Retina (tissue), 1 donor: ENCODE measurements around the gene INPP4B.
"Not testable (repeated sequence)": the region's sequence is repeated elsewhere in the genome, so short reads cannot be mapped to it uniquely, and the experiment has no call there.

ENCODE experiments used
- DNase-seq: peaks from one replicate; pipeline ENCODE4 v3.0.0-alpha.2; 2016

The INPP4B gene

DNA sequence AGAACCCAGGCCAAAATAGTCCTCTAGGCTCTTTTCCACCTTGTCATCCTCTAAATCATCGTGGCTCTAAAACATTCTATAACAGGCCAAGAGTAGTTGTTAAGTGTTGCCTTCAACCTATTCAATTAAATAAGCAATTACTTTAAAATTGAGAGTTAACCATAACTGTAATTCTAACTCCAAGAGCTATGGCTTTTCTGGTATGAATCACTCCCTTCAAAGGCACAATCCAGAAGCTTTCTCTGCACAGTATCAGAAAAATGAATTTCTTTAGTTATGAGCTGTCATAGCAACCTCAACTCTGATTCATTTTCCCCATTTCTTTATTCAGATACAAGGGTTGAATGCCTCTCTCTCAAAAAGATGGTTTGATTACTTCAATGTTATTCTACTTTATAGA is 21.7 kb downstream of the INPP4B start:
- DNase-seq: no peak

DNA sequence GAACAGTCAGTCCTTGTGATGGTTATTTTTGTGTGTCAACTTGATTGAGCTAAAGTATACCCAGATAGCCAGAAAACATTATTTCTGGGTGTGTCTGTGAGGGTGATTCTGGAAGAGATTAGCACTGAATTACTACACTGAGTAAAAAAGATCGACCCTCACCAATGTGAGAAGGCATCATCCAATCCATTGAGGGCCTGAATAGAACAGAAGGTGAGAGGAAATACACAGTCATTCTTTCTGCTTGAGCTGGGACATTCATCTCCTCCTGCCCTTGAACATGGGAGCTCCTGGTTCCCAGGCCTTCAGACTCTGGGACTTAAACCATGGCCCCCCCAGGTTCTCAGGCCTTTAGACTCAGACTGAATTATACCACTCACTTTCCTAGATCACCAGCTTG is 22.3 kb downstream of the INPP4B start:
- DNase-seq: no peak

DNA sequence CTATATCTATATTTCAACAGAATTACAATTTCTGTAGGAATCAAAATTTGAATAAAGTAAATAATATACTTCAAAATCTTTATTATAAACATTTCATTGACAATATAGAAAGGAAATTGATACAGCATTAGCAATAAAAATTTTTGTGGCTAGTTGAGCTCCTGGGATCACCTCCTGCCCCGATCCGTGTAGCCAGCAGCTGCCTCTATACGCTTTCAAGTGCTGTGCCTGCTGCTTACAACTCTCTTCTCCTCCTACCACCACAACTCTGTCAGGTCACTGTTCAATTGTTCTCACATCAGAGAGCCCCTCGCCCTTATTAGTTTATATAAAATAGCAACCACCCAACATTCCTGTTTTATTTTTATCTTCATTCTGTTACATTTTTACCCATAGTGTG is 27.6 kb downstream of the INPP4B start:
- DNase-seq: no peak

DNA sequence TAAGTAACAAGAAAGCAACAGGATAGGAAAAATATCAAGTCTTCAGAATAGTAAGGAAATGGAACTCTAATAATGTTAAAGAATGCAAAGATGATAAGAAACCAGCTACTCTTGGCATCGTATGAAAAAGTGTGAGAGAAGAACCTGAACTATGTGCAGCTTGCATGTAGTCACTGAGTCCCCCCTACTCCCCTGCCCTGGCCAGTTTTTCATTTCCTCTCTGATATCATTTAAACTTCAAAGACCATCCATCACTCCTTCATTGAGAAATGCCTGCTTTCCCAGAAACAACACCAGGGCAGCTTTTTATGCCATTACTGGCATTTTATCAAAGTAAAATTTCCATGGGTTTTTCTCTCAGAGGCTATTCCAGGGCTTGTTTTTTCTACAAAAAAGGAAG is 28.1 kb downstream of the INPP4B start:
- DNase-seq: no peak

DNA sequence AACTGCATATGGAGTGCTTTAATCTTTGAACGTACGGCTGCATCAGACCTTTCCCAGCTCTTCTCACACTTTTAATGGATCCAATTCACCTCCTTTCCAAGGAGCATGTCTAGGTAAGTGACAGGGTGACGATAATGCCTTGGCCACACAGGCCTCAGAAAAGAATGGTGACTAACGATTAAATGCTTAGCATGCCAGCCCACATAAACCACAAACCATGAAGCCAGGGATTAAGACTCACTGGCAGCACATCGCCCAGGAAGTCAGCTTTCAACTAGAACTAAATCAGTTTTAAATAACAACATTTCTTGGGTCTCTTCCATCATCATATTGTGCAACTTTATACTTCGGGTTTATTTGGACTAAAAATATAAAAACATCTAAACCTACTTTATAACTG is 28.7 kb downstream of the INPP4B start:
- DNase-seq: no peak

DNA sequence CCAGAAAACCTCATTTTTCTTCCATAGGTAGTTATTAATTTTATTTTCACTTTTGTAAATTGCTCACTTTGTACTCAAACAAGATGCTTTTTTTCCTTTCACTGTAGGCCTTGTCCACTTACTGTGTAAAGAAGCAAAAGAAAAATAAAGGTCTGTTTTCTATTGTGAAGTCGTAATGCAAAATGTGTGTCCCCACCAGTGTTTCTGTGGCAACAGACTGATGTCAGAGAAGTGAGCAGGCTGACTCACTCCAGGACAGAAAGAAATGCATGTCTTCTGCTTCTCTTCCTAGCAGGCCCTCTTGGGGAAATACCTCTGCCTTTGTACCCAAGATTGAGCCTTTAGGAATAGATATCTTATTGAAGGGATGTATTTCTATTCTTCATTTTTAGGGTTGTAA is 30.3 kb downstream of the INPP4B start:
- DNase-seq: no peak

DNA sequence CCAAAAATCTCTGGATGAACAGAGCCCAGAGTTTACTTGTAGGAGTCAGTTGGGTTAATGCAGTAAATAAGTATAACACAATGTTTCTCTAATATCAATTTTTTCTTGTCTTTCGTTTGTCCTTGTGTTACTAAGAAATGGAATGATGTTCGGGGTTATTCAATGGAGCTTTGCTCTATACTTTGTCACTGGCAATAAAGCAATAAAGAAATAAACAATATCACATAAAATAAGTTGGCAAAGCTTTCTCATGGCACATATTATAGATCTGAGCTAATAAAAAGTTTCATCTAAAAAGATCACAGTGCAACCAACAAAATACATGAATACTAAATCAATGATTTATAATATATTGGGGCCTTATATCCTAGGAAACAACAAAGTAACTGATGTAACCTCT is 32.7 kb downstream of the INPP4B start:
- DNase-seq: no peak

DNA sequence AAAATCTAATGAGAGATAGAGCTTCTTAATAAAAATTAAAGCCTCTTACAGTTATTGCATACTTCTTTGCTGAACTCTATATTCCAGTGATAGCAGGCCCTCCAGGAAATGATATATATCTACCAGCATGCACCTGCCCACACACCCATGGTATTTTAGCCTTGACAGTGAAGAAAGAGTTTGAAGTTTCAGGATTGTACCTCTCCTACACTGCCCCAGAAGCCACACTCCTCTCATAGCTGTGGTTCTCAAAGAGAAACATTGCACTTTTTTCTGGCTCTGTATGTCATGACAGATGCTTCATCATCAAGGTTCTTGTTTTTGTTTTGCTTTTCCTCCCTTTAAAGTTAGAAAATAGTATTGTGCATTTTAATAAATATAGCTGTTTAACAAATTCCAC is 34.0 kb downstream of the INPP4B start:
- DNase-seq: no peak

DNA sequence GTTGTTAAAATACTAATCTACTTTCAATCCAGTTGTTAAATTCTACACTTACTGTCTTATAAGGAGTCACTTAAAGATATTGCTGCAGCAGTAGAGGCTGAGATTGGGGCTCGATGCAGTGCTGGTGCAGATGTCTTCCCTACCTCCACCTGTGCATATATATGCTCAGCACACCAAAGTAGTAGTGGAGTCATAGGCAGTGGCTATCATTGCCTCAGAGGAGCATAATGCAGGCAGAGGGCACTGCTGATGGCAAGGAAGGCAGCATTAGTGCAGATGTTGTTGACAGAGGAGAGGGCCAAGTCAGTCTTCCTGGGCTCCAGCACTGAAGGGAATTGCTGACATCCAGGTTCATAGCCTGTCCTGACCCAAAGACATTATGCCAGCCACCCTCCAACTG is 35.1 kb downstream of the INPP4B start:
- no peak for DNase-seq

DNA sequence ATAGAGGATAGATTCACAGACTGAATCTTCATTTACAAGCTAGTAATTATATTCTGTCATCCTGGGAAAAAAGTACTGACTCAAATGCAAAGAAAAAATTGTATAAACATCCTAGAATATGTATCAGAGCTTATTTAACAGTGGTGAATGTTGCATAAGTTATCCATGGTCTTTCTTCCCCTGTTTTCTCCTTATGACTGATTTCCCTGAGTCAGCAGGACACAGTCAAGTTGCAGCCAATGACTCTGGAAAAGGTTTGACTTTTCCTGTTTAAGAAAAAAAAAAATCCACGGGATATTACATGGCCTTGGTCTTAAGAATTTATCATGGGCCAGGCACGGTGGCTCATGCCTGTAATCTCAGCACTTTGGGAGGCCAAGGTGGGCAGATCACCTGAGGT is 36.5 kb downstream of the INPP4B start:
- no peak for DNase-seq

DNA sequence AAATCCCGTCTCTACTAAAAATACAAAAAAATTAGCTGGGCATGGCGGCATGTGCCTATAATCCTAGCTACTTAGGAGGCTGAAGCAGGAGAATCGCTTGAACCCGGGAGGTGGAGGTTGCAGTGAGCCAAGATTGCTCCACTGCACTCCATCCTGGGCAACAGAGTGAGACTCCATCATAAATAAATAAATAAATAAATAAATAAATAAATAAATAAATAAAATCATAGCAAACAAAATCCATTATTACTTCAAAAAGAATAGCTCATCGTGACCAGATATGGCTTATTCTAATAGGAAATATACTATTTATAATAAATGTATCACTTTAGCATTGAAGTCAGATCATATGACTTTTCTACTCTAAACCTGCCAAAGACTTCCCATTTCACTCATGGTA is 42.2 kb downstream of the INPP4B start:
- not testable (repeated sequence) for DNase-seq

DNA sequence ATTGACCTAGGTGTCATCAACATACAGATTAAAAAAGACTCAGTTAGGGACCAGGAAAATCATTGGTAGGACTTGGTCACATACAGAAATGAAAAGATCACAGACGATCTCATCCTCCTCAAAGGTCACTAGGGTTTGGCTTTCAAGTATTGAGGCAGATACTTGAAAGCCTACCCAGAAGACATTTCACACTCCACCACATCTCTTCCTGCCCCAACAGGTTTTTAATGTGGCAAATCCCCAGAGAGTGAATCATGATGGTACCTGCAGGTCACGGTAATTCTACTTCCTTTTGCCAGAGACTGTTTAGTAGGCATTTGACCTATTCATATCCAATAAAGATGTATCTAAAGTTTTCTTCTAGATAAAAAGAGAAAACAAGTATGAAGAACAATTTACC is 44.1 kb downstream of the INPP4B start:
- DNase-seq: no peak

DNA sequence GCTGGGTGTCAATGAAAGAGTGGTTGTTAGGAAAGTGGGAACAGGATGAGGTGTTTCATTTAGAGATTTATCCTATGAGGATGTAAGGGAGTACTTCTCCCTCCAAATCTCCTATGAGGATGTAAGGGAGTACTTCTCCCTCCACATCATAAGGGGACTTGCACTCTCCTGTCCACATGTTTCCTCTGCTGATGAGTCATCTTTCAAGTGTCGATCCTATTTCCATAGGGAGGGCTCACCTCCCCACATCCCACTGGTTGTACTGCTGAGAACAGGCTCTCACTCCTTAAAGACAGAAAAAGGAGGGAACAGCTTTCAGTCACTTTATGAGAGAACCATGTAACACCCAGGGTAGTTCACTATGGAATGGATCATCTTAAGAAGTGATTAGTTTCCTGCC is 65.0 kb downstream of the INPP4B start:
- no peak for DNase-seq

DNA sequence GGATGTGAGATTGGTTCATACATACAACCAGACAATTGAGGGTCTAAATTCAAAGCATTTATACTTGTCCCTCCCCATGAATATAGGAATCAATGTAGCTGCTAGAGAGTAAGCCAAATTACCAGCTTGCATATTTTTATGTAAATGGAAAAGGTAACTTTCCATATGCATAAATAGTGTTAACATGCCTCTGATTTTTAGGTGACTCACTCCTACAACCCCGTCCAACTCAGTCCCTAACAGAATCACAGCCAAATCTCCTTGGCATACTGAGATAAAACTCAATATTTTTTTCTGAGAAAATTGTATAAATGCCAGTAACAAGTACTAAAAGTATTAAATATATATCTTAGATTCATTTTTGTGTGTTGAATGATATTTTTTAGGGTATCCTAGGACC is 67.2 kb downstream of the INPP4B start:
- no peak for DNase-seq

DNA sequence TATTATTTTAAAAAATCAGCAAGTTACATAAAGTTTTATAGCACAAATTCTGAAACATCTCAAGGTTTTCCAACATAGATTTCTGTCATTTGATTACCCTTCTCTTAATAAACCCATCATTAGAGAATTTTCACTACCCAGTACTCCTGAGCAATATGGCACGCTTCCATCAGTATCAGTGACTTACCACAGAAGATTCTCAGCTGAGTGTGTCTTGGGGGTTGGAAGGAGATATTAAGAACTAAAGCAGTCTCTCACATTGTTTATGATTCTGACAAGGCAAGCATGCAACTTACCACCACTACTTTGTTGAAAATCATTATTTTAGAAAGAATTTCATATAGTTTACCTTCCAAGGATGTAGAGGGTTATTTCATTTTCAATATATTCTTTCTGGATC is 67.7 kb downstream of the INPP4B start:
- no peak for DNase-seq

DNA sequence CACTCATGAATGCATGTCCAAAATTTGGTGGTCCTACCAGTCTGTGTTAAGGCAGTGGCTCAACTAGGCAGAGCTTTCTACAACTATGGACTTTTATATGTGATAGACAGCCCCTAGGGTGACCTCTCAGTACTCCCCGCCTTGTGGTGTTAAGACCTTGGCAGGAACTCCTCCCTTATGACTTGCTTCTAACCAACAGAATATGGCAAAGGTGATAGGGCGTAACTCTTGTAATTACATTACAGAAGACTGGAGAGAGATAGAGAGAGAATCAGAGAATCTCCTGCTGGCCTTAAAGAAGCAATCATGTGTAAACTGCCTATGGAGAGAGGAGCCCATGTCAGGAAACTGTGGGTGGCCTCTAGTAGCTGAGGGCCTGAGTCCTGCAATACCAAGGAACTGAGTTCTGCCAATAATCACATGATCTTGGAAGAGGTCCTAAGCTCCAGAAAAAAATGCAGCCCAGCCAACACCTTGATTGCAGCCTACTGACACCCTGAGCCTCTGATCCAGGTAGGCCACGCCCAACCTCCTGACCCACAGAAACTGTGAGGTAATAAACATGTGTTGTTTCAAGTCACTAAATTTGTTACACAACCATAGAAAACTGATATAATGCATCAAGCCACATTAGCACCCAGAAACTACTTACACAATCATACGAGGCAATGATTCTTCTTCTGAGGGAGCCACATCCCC is 68.9 kb downstream of the INPP4B start:
- no peak for DNase-seq

DNA sequence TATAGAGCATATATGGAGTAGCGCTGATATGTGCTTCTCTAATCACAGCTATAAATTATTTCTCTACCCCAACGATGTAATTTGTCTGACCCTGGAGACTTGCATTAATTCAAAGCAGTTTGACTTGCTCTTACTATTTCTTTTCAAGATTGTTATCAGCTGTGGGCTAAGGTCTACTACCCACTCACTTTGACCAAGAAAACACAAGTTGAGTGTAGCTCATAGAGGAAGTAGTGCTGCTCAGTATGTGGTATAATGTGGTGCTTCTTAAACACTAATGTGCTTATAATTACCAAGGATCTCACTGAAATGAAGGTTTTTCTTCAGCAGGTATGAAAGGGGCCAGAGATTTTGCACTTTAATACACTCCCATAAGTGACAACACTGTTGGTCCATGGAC is 70.1 kb downstream of the INPP4B start:
- no peak for DNase-seq

DNA sequence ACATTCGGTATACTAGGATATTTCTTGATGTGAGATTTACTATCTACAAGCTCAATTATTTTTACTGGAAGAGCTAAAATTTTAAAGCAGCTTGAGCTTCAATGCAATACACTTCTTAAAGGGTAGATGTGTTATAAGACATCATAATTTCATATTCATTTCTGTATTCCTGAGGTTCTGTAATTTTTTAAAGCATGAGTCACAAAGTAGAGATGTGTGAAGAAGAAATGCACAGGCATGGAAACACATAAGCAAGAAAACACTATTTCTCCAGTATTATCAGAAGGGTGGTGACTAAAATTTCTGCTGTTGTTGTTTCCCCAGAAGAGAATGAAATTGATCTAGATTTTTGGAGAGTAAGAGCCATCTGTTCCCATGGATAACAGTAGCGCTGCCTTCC is 72.6 kb downstream of the INPP4B start:
- DNase-seq: no peak

DNA sequence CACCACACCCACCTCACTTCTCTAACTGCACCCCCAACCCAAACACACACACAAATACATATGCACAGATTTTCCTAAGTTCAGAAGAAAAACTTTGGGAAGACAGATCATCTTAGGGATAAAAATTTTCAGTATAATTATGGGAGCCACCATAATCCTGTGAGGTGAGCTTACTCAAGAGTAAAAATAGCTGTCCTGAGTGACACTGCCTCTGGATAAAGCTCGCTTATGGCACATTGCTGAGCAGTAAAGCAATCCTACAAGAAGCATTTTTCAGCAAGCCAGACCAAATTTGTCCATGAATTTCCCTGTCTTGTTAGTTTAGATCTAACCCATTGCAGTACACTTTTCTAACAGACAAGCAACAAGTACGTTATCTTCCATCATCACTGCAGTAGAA is 83.8 kb downstream of the INPP4B start:
- DNase-seq: no peak

DNA sequence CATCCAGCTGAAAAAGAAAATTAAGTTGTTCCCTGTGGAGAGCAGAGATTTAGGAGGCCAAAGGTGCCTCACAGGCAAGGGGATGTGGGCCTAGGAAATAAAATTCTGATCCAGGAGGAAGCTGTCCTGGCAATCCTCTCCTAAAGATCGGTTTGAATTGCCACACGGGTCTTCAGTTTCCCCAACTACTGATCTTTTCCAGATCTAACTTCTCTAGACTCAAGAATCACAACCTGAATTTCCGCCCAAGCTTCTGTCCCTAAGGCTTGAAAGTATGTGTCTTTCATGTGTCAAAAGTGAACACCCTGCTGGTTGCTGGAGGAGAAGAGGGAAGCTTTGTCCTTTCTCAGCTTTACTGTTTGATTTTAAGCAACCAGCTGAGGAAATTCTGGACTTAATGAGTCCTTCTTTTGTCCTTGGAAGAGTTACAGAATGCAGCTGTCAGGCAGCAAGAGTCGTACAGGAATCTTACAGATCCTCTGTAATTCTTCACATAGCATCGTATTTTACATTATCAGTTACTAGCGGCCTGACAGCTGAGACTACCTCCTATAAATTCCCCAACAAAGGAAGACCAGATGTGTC is 93.8 kb downstream of the INPP4B start:
- peak; percentile 26 for DNase-seq

DNA sequence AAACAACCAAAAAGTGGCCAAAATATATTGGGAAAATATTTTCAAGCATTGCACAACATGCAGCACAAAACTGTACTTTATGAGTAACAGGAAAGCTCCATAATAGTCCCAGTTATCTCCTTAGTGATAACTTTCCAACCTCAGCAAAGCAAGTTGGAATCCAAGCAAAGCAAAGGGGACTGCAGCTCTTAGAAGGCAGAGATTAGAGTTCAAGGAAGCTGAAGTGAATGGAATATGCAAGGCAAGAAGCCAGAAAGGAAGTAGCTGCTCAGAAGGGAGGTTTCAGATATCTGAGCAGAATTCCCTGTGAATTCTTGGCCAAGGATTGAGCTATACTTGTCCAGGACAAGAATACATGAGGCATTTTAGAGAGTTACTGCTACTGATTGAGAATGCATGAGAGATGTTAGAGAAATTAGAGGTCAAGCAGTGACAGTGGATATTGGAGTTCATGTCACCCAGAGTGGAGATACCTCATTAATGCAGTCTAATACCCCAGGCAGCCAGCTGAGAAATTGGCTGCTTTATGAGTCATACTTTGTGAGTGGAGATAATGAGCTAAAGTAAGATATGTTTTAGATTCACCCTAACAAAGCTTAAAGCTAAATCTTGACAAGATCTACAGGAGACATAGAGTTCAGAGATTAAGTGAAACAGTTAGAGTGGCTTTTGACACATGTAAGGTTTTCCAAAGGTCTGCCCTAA is 102.8 kb downstream of the INPP4B start:
- no peak for DNase-seq

DNA sequence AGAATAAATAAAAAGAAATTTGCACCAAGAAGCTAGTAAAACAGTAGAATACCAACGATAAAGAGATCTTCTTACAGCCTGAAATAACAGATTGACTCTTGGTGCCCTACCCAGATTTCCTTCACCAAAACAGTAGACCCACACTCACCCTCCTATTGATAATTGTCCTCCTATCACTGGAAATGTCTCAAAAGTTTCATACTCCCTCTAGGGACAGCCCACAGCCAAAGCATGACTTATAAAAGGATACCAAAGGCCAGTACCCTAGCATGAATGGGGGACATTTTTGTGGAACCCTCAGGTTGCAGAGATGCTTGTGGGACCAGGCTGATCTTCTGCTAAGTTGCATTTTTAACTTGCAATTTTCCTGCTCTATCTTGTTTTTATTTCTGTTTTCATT is 104.1 kb downstream of the INPP4B start:
- no peak for DNase-seq

DNA sequence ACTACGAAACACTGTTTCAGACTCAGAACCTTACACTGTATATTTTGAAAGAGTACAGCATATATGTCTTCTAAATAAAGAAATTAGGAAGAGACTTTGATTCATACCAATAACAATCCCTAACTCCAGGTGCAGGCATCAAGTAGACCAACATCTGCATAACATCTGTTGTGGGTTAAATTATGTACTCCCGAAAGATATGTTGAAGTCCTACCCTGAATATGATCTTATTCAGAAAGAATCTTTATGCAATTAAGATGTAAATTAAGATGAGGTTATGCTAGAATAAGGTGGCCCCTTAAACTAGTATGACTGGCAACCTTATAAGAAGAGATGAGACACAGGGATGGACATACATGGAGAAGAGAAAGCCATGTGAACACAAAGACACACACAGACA is 117.9 kb downstream of the INPP4B start:
- DNase-seq: no peak

DNA sequence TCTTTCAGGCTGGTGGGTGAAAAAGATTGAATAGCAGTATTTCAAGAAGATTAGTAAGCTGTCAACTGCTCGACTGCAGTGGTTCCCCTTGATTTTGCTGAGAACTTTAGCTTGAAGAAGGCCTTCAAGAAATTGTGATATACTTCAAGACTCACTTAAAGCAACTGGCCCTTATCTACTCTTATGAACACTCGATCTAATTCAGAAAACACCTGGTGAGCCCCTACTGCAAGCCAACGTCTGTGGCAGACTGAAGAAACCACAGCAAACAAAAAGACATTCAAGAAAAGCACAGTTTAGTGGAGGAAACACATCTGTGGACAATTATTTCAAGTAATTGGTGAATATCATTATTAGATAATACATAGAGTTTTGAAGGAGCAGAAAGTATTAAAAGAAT is 119.0 kb downstream of the INPP4B start:
- no peak for DNase-seq

DNA sequence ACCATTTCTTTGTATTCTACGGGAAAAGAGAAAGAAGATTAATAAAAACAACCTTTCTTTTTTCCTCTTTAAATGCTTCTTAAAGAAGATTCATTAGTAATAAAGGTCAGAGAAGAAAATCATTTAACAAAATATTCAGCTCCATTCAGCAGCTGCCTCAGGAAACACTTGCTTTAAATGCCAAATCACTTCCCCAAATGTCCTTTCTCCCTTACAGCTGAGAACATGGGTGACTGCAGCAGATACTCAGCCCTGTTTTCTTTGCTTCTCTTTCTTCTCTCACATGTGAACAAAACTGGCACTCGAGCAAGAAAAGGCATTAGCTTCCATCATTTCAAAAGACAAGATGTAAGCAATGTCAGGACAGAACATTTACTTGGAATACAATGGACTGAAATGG is 120.2 kb downstream of the INPP4B start:
- DNase-seq: no peak
